NOMO-1 treated with DMSO at 0.1 percent for 48 hours (cell line): ENCODE results near the gene RNF141.

ENCODE experiments used
- DNase-seq: peaks from one replicate; lab custom pipeline; 2025; ENCODE audit not compliant: unreplicated experiment; lab: John Stamatoyannopoulos, UW

Gene RNF141, protein sequence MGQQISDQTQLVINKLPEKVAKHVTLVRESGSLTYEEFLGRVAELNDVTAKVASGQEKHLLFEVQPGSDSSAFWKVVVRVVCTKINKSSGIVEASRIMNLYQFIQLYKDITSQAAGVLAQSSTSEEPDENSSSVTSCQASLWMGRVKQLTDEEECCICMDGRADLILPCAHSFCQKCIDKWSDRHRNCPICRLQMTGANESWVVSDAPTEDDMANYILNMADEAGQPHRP

DNA sequence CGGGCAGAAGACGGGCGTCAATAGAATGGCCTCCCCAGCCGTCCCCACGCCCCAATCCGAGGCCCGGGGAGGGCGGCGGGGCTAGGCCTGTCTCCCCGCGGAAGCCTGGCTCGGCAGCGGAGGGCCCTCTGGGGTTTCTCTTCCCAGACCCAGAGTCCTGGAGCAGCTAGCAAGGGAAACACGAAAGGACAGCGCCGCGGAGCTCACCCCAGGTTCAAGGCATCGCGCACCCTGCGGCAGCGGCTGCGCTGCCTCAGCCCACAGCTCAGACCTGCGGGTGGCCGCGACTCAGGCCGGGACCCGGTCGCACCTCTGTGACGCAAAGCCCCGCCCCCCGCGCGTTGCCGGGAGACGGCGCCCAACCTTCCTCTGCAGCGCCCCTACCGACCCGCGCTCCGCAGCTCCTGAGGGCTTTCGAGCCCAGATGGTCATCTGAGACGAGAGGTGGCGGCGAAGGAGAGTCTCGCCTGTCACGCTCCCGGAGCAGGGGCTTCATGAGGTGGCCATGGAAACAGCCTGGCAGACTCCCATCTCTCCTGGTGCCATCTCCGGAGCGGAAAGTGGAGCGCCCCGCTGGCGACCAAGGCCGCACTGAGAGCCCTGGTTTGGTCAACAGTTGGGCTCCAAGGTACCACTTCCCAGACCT is at the start of gene RNF141:
Gene RNF141, minus strand, starts transcription at position 273 of the 646 bp plus-strand sequence. CDS start 7,029 bp downstream, outside the sequence.
- DNase-seq: peak; percentile 89

DNA sequence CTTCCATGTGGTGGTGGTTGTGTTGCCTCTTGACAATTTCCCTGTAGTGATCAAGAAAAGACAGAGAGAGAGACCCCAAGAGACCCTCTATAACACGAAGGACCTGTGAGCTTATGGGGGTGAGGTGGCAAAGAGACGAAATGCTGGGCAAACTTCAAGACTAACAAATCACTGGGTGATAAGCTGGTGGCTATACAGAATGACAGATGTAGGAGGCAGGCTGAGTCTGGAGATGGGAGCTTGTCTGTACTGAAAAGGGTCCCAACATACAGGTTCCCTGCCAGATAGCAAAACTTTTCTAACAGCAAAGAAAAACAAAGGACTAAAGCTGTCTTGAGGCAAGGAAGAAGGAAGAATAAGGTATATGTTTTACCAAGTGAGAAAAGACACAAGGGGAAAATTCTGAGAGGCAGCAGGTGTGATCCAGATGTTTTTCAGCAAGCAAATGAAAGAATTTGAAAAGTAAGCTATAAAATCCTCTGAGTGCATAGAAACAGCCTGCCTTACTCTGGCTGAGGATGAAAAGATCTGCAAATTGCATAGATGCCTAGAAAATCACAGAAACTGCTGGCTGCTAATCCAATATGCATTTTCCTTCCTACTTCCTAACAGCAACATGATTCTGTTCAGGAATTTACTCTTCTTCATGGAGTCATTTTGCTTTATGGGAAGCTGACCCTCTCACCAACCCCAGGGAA is 49.4 kb upstream of the RNF141 start:
- no peak for DNase-seq

DNA sequence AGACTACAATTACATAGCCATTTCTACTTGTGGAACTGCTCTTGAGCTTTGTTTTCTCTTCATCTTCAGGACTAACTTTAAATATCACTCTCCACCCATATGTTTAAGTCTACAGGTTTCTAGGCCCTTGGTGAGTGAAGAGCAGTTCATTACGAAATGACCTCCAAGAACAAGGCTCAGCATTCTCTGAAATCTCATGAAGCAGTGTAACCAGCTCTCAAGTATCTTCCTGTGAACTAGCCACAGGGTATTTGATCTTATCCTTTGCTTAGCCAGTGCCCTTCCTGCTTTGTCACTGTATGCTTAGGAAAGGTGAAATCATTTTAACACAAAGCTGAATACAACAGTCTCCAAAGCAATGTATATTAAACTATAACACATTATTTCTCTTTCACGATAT is 47.9 kb upstream of the RNF141 start:
- no peak for DNase-seq

- DNase-seq: no peak
These were observed 47.0 kb upstream of the RNF141 start for GRCh38 chr11:10587995-10588394.

- no peak for DNase-seq
These were observed 46.4 kb upstream of the RNF141 start for GRCh38 chr11:10587388-10587787.

- DNase-seq: no peak
These were observed 43.1 kb upstream of the RNF141 start for GRCh38 chr11:10584071-10584501.

- peak; percentile 90 for DNase-seq
These were observed 40.6 kb upstream of the RNF141 start for GRCh38 chr11:10581481-10582019.

DNA sequence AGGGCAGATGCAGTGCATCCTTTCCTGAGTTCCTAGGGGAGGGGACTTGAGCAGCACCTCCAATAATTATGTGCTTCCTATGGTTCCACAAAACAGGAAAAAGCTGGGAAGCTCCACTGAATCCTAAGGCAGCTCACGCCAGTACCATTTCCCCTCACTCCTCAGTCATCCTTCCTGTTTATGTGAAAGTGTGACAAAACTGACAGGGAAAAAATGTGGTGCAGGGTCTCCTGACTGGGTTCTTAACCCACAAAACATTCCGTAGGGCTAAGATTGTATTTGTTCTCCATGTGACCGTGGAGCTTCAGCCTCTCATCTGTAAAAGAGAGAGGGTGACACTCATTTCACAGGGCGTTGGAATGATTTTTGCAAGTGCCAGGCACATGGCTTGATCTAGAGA is 39.6 kb upstream of the RNF141 start:
- no peak for DNase-seq

DNA sequence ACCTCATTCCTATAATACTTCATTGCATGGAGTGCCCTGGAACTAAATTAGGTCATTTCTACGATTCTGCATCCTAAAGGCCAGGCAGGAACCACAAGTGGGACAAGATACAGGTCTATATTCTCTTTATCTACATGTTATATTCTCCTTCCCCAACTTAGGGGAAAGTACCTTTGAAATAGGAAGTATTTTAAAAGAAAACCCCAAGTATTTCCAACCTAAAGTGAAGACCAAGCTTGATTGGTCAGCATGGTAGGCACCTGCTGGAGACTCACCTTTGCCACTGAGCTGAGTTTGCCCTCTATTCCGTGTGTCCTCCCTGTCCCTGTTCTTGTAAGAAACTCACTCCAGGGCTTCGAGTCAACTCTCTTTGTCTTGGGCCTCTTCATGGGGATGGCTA is 38.7 kb upstream of the RNF141 start:
- DNase-seq: no peak

GRCh38 chr11:10576035-10576398 is 35.0 kb upstream of the RNF141 start:
- DNase-seq: no peak

DNA sequence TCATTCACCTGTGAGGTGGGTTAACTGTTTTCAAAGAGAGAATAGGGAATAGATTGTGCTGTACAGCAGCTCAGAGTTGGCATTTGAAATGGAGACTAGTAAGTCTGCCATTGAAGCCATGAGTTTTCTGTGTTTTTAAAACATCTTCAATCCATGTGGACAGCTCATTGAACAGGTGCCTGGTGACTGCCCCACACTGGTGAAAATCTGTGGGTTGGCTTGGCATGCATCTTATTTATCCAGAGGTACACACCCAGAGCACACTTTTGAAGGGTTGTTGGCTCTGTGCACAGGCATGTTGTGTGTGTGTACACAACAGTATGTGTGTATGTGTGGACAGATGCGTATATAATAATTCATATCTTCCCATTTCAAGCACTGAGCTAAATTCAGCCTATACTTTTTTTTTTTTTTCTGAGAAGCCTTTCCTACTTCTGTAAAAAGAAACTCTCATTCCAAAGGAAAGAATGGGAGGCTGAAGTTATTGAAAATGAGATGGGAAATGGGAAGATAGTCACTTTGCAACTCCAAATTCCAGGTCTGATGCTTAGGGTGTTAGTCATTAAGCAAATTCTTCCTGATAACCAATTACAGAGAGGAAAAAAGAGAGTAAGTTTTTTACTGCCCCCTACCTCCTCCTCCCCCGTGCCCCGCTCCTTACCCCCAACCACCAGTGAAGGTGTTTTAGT is 34.5 kb upstream of the RNF141 start:
- no peak for DNase-seq

DNA sequence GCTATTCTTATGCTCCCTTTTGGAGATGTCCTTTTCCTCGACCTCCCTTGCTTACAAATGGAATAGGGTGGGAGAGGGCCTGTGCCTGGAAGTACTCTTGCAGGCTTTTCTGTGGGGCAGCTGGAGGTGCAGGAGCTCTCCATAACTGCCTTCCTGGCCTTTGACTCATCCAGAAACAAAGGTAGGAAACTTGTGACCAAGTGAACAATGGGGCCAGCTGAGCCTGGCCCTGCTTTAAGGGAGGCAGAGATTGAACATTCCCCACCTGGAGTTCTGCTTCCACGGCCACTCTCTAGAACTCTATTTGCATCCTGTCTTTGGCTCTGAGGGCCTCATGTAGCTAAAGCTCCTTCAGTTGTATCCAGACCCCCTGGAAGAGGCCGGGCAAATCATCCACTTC is 32.6 kb upstream of the RNF141 start:
- DNase-seq: no peak

DNA sequence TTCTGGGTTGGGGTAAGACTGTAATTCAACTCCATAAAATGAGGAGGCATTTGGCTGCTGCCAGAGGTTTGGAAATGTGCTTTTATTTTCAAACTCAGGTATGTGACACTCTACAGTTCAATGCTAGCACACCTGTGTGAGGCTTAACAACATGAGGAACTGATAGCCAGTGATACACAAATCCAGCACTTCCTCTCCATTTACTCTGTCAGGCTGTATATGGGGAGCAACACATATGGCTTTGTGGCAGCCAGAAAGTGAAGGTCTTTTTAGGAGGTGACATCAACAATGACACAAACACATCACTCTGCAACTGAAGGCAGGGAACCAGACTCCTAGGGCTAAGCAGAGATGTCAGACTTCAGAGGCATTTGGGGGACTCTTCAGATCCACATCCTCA is 32.0 kb upstream of the RNF141 start:
- no peak for DNase-seq

DNA sequence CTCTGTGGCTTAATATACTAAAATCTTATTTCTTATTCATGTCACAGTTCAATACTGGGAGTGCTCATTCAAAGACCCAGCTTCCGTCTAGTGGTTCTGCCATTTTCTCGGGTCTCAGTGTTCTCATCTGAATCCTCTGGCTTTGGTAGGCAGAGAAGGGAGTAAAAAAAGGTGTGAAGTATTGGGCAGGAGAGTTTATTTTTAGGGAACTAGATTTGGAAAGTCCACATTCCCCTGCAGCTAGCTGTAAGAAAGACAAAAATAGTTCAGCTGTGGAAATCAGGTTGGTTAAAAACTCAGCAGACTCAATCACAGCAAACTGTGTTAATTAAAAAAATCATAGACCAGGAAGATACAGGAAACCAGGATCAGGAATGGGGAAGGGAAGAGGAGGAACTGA is 31.5 kb upstream of the RNF141 start:
- no peak for DNase-seq

GRCh38 chr11:10568486-10568941 is 27.5 kb upstream of the RNF141 start, which contains the start of gene LYVE1:
Gene LYVE1 (minus strand): TSS chr11:10568665. CDS start chr11:10568532, 133 bp downstream.
- DNase-seq: no peak

GRCh38 chr11:10567446-10567845 is 26.5 kb upstream of the RNF141 start:
- no peak for DNase-seq

GRCh38 chr11:10566257-10566957 is 25.4 kb upstream of the RNF141 start:
- no peak for DNase-seq

DNA sequence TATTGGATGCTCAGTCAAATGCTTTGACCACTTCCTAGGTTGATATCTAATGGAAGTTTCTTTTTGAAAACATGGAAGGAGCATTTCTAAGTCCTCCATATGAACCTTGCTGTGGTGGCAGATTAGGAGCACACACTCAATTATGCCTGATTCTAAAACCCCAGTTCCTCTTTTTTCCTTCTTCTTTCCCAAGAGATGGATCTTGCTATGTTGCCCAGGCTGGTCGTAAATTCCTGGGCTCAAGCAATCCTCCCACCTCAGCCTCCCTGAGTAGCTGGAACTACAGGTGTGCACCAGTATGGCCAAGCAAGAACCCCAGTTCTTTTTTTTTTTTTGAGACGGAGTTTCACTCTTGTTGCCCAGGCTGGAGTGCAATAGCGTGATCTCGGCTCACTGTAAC is 24.5 kb upstream of the RNF141 start:
- DNase-seq: no peak

- DNase-seq: no peak
These were observed 23.8 kb upstream of the RNF141 start for GRCh38 chr11:10564696-10565318.

- no peak for DNase-seq
These were observed 23.0 kb upstream of the RNF141 start for GRCh38 chr11:10564030-10564429.
